ENCODE measurements around the gene NKX2-4.

Gene NKX2-4

DNA sequence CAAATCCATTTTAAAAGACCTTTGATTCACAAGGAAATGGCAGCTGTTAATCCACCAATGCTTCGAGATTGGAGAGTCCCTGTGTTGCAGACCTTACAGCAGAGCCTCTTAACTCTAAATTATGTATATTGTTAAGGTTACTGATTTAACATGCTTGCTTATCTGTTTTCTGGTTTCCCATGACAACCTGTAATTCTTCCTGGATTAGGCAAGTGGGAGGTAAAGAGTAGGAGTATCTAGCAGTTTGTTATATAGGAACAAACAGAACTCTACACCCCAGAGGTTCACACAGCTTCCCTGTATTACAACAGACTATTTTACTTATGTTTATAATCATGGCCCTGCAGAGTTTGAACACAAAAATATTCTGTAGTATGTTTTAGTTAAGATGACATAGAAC, 39.5 kb downstream of the NKX2-4 start:
- DNase-seq, result no peak

DNA sequence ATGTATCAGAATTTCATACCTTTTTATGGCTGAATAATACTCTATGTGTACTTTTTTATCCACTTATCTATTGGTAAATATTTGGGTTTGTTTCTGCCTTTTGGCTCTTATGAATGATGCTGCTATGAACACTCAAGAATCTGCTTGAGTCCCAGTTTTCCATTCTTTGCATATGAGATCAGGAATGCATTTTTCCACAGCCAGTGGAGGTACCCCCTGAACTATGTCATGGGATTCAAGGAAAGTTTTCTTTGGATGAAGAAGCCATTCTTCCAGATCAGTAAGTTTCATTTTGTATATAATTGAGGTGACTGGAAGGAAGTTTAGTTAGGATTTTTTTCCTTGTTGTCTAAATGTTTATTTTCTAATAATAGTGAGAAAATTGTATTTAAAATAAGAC, 40.9 kb downstream of the NKX2-4 start:
- no peak for DNase-seq

- no peak for DNase-seq
Measured at GRCh38 chr20:21355981-21356380, 41.3 kb downstream of the NKX2-4 start.

GRCh38 chr20:21353236-21353635, 44.1 kb downstream of the NKX2-4 start:
- no peak for DNase-seq

DNA sequence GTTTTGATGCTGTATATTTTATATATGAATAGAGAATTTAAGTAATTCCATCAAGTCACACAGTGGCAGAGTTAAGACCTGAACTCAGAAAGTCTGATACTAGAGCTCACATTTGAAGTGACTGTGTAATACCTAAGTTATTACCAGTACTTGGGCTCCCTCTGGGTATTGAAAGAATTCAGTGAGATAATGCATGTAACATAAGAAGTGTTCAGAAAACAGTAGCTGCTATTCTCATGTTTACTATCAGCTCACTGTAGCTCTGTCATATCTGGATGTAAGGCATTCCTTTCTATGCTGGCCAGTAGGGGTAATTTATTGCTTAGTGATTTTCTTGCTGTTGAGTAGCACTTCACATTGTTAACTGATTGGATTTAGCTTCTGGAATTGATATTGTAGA, 44.6 kb downstream of the NKX2-4 start:
- no peak for DNase-seq
